ENCODE results near the gene SCT.

DNA sequence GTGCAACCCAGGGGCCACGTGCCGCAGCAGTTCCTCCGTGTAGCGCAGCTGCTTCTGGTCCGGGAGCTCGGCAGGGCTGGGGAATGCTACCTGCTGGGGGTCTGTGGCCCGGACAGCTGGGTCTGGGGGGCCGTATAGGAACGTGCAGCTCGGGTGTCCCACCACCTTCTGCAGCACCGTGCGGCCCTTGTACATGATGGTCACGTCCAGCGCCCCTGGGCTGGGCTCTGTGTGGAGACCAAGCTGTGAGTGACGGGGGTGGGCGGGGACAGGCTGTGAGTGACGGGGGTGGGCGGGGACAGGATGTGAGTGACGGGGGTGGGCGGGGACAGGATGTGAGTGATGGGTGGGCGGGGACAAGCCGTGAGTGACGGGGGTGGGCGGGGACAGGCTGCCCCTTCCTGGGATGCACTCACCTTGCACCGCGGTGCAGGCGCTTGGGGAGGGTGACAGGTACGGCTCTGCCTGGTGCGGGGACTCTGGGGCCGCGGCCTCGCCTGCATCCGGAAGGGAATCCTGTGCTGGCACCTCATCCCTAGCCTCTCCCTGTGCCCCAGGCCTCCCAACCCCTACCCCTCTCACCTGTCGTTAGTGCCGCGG, 13.5 kb downstream of the SCT start:
- no peak for TF ChIP-seq CTCF (IDR thresholded peaks at IDR 0.05; ENCODE audit: poor library complexity, severe bottlenecking)
- no peak for TF ChIP-seq TAF1 (IDR thresholded peaks at IDR 0.05; ENCODE audit: low read depth)
- no peak for TF ChIP-seq EZH2 (IDR thresholded peaks at IDR 0.05; ENCODE audit: borderline replicate concordance, insufficient read depth, low read length, poor library complexity, severe bottlenecking)
- TF ChIP-seq SMC3 (conservative IDR thresholded peaks at IDR 0.05; ENCODE audit: poor library complexity) = no peak
- no peak for TF ChIP-seq EP300 (conservative IDR thresholded peaks at IDR 0.05; ENCODE audit: poor library complexity, severe bottlenecking)
- TF ChIP-seq POLR2AphosphoS5 (IDR thresholded peaks at IDR 0.05) = no peak
- TF ChIP-seq, protein P1, sequence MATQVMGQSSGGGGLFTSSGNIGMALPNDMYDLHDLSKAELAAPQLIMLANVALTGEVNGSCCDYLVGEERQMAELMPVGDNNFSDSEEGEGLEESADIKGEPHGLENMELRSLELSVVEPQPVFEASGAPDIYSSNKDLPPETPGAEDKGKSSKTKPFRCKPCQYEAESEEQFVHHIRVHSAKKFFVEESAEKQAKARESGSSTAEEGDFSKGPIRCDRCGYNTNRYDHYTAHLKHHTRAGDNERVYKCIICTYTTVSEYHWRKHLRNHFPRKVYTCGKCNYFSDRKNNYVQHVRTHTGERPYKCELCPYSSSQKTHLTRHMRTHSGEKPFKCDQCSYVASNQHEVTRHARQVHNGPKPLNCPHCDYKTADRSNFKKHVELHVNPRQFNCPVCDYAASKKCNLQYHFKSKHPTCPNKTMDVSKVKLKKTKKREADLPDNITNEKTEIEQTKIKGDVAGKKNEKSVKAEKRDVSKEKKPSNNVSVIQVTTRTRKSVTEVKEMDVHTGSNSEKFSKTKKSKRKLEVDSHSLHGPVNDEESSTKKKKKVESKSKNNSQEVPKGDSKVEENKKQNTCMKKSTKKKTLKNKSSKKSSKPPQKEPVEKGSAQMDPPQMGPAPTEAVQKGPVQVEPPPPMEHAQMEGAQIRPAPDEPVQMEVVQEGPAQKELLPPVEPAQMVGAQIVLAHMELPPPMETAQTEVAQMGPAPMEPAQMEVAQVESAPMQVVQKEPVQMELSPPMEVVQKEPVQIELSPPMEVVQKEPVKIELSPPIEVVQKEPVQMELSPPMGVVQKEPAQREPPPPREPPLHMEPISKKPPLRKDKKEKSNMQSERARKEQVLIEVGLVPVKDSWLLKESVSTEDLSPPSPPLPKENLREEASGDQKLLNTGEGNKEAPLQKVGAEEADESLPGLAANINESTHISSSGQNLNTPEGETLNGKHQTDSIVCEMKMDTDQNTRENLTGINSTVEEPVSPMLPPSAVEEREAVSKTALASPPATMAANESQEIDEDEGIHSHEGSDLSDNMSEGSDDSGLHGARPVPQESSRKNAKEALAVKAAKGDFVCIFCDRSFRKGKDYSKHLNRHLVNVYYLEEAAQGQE (IDR thresholded peaks at IDR 0.05; ENCODE audit: borderline replicate concordance) = no peak

Measured in neural cell (in vitro differentiated cells).